Caco-2 (cell line): ENCODE measurements around the gene EMSY. TPM values are rescaled to one million over a fixed set of nuclear protein-coding genes. Genes with fewer than 3 reads are reported as not detected.

Experiments
- BruUV-seq: library from RNA; stranded (reverse); fragments of 400-500 nt; replicated peaks from 2 replicates; lab custom pipeline; 2021; lab: Mats Ljungman, UMichigan
- CTCF ChIA-PET: fragments of 300-600 bp; sonication (Branson Sonifier 250); formaldehyde crosslinking; loops from one replicate; lab custom pipeline; 2022; ENCODE audit warnings: antibody characterized with exemption; lab: Charles Lee
- POLR2A ChIA-PET: fragments of 300-600 bp; sonication (Branson Sonifier 250); formaldehyde crosslinking; loops from one replicate; lab custom pipeline; 2022; ENCODE audit warnings: antibody characterized with exemption; lab: Charles Lee
- DNase-seq, 2 experiments: peaks; one replicate each; pipeline versions ENCODE4 v3.0.0 to v3.0.0-alpha.2; 2020 to 2022
- H3K27me3 ChIP-seq: replicated peaks from 2 replicates; pipeline ENCODE4 v1.6.0; 2011; ENCODE audit warnings: low read length; ENCODE audit not compliant: control insufficient read depth, insufficient read depth
- H3K36me3 ChIP-seq: 2 replicates; pipeline ENCODE4 v1.5.1; 2011; ENCODE audit warnings: low read length; ENCODE audit not compliant: control insufficient read depth, insufficient read depth
- H3K4me1 ChIP-seq: fragments of 250-450 bp; sonication (Bioruptor Pico); 2 replicates; pipeline ENCODE4 v1.5.1; 2020; ENCODE audit warnings: mild to moderate bottlenecking
- H3K4me3 ChIP-seq: 2 replicates; pipeline ENCODE4 v1.5.1; 2011; ENCODE audit warnings: low read depth, mild to moderate bottlenecking, control low read depth, low read length
- H3K9me3 ChIP-seq: fragments of 250-450 bp; sonication (Bioruptor Pico); 2 replicates; pipeline ENCODE4 v1.5.1; 2020; ENCODE audit warnings: mild to moderate bottlenecking, moderate library complexity
- H3K27ac Mint-ChIP-seq: one replicate; pipeline ENCODE4 v1.8.0; 2022; ENCODE audit warnings: mixed read lengths; ENCODE audit not compliant: unreplicated experiment
- H3K27me3 Mint-ChIP-seq: one replicate; pipeline ENCODE4 v1.8.0; 2022; ENCODE audit warnings: mixed read lengths; ENCODE audit not compliant: insufficient read depth, unreplicated experiment
- H3K36me3 Mint-ChIP-seq: one replicate; pipeline ENCODE4 v1.8.0; 2022; ENCODE audit warnings: mild to moderate bottlenecking, mixed read lengths; ENCODE audit not compliant: insufficient read depth, unreplicated experiment
- H3K4me1 Mint-ChIP-seq: one replicate; pipeline ENCODE4 v1.8.0; 2022; ENCODE audit warnings: low read depth, mixed read lengths; ENCODE audit not compliant: unreplicated experiment
- H3K4me3 Mint-ChIP-seq: one replicate; pipeline ENCODE4 v1.8.0; 2022; ENCODE audit warnings: mild to moderate bottlenecking, moderate library complexity, mixed read lengths; ENCODE audit not compliant: unreplicated experiment
- H3K9me3 Mint-ChIP-seq: one replicate; pipeline ENCODE4 v1.8.0; 2022; ENCODE audit warnings: mixed read lengths; ENCODE audit not compliant: unreplicated experiment
- intact Hi-C: fragments of 100-400 bp; cut with micrococcal nuclease; formaldehyde crosslinking; loops from one replicate; pipeline ENCODE4 v1.10.0; 2022; ENCODE audit not compliant: unreplicated experiment
- total RNA-seq: library from RNA; stranded (reverse); gene quantifications from 2 replicates; pipeline ENCODE4 v1.2.3, GENCODE V29; 2022
- TF ChIP-seq, protein P1 (sequence below), 2 experiments: fragments of 200-600 bp in 1 of 2; IDR thresholded peaks; 1 replicate in 1 of 2; 2 replicates in 1 of 2; pipeline versions ENCODE4 v1.5.1 to v1.8.0; 2011 to 2022; ENCODE audit warnings: antibody characterized with exemption in 1 of 2, control low read depth in 1 of 2, inconsistent platforms in 1 of 2, low read depth in 1 of 2, low read length in 1 of 2, mild to moderate bottlenecking in 1 of 2, moderate library complexity in 1 of 2; ENCODE audit not compliant: insufficient read depth in 1 of 2, severe bottlenecking in 1 of 2, unreplicated experiment in 1 of 2

The EMSY gene
- total RNA-seq, 1 experiment from 2014 or later = 43.6 TPM

DNA sequence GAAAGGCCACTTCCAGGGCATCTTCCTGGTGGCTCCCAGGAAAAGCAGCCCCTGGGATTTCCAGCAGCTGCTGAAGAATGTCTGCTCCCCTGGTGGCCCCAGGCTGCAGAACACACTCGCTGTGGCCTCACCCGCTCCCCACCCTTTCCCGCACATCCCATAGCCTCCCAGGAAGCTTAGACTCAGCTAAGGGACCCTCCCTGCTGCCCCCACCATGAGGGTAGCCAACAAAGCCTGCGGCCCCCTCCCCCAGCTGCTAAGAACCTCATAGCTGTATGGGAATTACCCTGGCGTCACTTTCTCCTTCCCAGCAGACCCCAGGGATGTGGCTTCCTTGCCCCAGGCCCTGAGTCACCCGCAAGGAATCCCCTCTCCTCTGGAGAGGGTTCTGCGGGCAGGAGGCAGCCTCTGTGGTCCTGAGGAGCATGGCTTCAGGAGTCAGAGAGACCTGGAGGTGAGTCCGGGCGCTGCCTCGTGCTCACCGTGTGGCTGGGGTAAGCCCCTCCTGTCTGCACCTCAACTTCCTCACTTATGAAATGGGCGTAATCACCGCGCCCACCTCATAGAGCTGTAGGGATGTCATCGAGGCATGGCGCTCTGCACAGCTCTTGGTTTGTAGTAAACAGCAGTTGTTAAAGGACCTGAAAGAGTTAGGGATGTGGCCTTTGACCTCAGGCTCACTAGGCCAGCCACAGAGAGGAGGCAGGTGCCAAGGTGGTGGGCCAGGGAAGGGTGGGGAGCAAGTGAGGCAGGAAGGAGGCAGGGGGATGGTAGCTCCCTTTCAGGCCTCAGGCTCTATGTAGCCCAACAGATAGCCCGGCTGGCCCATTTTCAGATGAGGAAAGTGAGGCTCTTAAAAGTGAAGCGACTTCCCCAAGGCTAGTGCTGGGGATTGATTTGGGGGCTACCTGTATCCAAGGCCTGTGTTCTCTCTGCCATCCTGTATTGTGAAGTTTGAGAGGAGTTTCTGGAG is 154.5 kb downstream of the EMSY start:
- no peak overlapping the region for H3K4me3 Mint-ChIP-seq
- CTCF ChIA-PET = interaction anchor here (0.6 to 1.8 kb wide), 11 partner anchors 22 to 601 kb away, joined by 3 to 7 read pairs (median 4); no protein-coding TSS in a partner anchor
- BruUV-seq = no TSS peak

DNA sequence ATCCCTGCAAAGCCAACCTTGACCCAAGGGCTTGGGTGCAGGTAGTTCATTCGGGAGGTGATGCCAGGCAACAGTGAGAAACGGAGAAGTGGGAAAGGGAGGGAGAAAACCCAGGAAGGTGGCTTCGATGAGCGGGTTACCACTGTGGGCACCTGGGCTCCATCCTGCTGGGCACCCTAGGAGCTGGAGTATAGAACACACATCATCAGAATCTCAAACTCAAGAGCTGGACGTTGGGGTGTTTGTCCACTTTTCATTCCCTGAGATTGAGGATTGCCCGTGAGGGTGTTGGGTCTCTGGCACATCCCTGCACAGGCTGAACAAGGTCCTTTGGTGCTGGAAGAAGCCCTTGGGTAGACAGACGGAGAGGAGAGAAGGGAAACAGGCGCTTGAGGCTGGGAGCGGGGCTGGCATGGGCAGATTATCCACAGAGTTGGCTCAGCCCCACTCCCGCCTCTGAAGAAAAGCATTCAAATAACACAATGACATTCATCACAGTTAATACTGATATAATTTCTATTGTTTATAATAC is 155.4 kb downstream of the EMSY start:
- no peaks in the 10 kb centered on the region for H3K36me3 Mint-ChIP-seq
- TF ChIP-seq, protein P1, sequence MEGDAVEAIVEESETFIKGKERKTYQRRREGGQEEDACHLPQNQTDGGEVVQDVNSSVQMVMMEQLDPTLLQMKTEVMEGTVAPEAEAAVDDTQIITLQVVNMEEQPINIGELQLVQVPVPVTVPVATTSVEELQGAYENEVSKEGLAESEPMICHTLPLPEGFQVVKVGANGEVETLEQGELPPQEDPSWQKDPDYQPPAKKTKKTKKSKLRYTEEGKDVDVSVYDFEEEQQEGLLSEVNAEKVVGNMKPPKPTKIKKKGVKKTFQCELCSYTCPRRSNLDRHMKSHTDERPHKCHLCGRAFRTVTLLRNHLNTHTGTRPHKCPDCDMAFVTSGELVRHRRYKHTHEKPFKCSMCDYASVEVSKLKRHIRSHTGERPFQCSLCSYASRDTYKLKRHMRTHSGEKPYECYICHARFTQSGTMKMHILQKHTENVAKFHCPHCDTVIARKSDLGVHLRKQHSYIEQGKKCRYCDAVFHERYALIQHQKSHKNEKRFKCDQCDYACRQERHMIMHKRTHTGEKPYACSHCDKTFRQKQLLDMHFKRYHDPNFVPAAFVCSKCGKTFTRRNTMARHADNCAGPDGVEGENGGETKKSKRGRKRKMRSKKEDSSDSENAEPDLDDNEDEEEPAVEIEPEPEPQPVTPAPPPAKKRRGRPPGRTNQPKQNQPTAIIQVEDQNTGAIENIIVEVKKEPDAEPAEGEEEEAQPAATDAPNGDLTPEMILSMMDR (IDR thresholded peaks at IDR 0.05; ENCODE audit: insufficient read depth in 1 of 2, low read depth in 1 of 2, low read length in 1 of 2, severe bottlenecking in 1 of 2, unreplicated experiment in 1 of 2) = no peak
- ChIA-PET POLR2A (no interaction called here), CTCF (interaction anchor here (1.0 kb wide), 1 partner anchor 80 kb away, joined by 3 read pairs; no protein-coding TSS in a partner anchor)
- Histone ChIP-seq H3K27me3 (no peaks in the 10 kb centered on the region), H3K4me3 (no peak overlapping the region), H3K36me3 (no peaks in the 10 kb centered on the region), H3K9me3 (no peaks in the 10 kb centered on the region), H3K4me1 (no peaks in the 10 kb centered on the region)
- H3K27ac Mint-ChIP-seq = no peak overlapping the region
- H3K27me3 Mint-ChIP-seq = no peaks in the 10 kb centered on the region
- DNase-seq = peak in 1 of 2 experiments; percentile 28
- H3K9me3 Mint-ChIP-seq = no peaks in the 10 kb centered on the region
- BruUV-seq = no TSS peak
- no peaks in the 10 kb centered on the region for H3K4me1 Mint-ChIP-seq
- H3K4me3 Mint-ChIP-seq = no peak overlapping the region
- intact Hi-C loops = no loop called here

More for the DNA sequence above, 154.5 kb downstream of the EMSY start:
- Histone ChIP-seq H3K4me3 (no peak overlapping the region), H3K4me1 (no peaks in the 10 kb centered on the region), H3K27me3 (no peaks in the 10 kb centered on the region), H3K36me3 (no peaks in the 10 kb centered on the region), H3K9me3 (no peaks in the 10 kb centered on the region)
- Mint-ChIP-seq H3K27ac (no peak overlapping the region), H3K36me3 (no peaks in the 10 kb centered on the region), H3K9me3 (no peaks in the 10 kb centered on the region), H3K4me1 (no peaks in the 10 kb centered on the region), H3K27me3 (no peaks in the 10 kb centered on the region)
- DNase-seq = peak in 1 of 2 experiments; percentile 50
- POLR2A ChIA-PET = interaction anchor here (0.7 kb wide), 2 partner anchors 77 to 180 kb away, joined by 4 to 5 read pairs; no protein-coding TSS in a partner anchor
- TF ChIP-seq, protein P1 (IDR thresholded peaks at IDR 0.05; ENCODE audit: insufficient read depth in 1 of 2, low read depth in 1 of 2, low read length in 1 of 2, severe bottlenecking in 1 of 2, unreplicated experiment in 1 of 2) = peak in 1 of 2 experiments; percentile 7
- intact Hi-C loops = no loop called here

DNA sequence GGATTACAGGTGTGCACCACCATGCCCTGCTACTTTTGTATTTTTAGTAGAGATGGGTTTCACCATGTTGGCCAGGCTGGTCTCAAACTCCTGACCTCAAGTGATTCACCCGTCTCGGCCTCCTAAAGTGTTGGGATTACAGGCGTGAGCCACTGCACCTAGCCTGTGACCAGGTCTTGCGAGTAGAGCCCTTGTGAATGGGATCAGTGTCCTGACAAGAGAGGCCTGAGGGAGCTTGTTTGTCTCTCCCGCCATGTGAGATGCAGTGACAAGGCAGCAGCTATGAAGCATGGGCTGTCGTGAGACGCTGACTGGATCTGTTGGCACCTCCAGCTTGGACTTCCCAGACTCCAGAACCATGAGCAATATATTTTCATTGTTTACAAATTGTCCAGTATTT is 156.5 kb downstream of the EMSY start:
- H3K4me3 Mint-ChIP-seq = no peak overlapping the region
- no peaks in the 10 kb centered on the region for H3K36me3 Mint-ChIP-seq
- no peak overlapping the region for H3K4me3 ChIP-seq
- no peaks in the 10 kb centered on the region for H3K27me3 Mint-ChIP-seq
- no TSS peak for BruUV-seq
- no peaks in the 10 kb centered on the region for H3K27me3 ChIP-seq
- H3K4me1 Mint-ChIP-seq = no peaks in the 10 kb centered on the region
- no peak overlapping the region for H3K27ac Mint-ChIP-seq
- H3K9me3 Mint-ChIP-seq = peaks cover 9% of the 10 kb centered on the region
- DNase-seq = no peak
- no peaks in the 10 kb centered on the region for H3K36me3 ChIP-seq
- ChIA-PET POLR2A (no interaction called here), CTCF (no interaction called here)
- peaks cover 8% of the 10 kb centered on the region for H3K9me3 ChIP-seq
- intact Hi-C loops = no loop called here
- TF ChIP-seq, protein P1 (IDR thresholded peaks at IDR 0.05; ENCODE audit: insufficient read depth in 1 of 2, low read depth in 1 of 2, low read length in 1 of 2, severe bottlenecking in 1 of 2, unreplicated experiment in 1 of 2) = no peak
- H3K4me1 ChIP-seq = no peaks in the 10 kb centered on the region
